Smooth muscle cell of trachea (primary cell): ENCODE measurements around the gene PHLPP1. TPM values are rescaled to one million over a fixed set of nuclear protein-coding genes. Genes with fewer than 3 reads are reported as not detected.

Experiments used
- total RNA-seq: library from RNA; depleted of rRNA; stranded (reverse); fragments of >200 nt; gene quantifications from 2 replicates; pipeline ENCODE4 v1.2.1, GENCODE V29; 2014

PHLPP1 gene
- 4.2 and 5.0 TPM in 2 replicates for total RNA-seq

GRCh38 chr18:62715436-62715758 is at the start of gene PHLPP1:
PHLPP1 (plus strand) TSS chr18:62715541; CDS start chr18:62715684, 143 bp downstream.

Other genes starting within 250 kb of the PHLPP1 start
- 5.8 and 9.6 TPM in 2 replicates for gene ZCCHC2, start 192.5 kb upstream of the PHLPP1 start, total RNA-seq